Peyer's patch (tissue), 4 donors: Measurements from ENCODE around the gene SEL1L3. TPM values are rescaled to one million over a fixed set of nuclear protein-coding genes. Genes with fewer than 3 reads are reported as not detected.

ENCODE experiments used
- DNase-seq, 3 donors: peaks; one replicate each; pipeline ENCODE4 v3.0.0-alpha.2; 2017 to 2019
- H3K27ac ChIP-seq, 4 donors: fragments of 200-600 bp; sonication (generic); one replicate each; pipeline ENCODE4 v1.5.1; 2016 to 2019
- H3K27me3 ChIP-seq, 2 donors: fragments of 200-600 bp; sonication (generic); one replicate each; pipeline ENCODE4 v1.5.1; 2019
- H3K36me3 ChIP-seq, 3 donors: fragments of 200-600 bp; sonication (generic); one replicate each; pipeline ENCODE4 v1.5.1; 2016 to 2019
- H3K4me1 ChIP-seq, 4 donors: fragments of 200-600 bp; sonication (generic); one replicate each; pipeline ENCODE4 v1.5.1; 2016 to 2019
- H3K4me3 ChIP-seq, 4 donors: fragments of 200-600 bp; sonication (generic); 1 replicate in 3 of 4; 2 replicates in 1 of 4; pipeline ENCODE4 v1.5.1; 2016 to 2019; ENCODE audit warnings: mild to moderate bottlenecking in 1 of 4
- H3K9me3 ChIP-seq, 4 donors: fragments of 200-600 bp; sonication (generic); one replicate each; pipeline ENCODE4 v1.5.1; 2016 to 2019; ENCODE audit warnings: mild to moderate bottlenecking in 1 of 4
- POLR2A ChIP-seq, 2 donors: fragments of 450-650 bp; IDR thresholded peaks; one replicate each; pipeline ENCODE4 v1.5.1; 2017; ENCODE audit warnings: antibody characterized with exemption in 2 of 2, mild to moderate bottlenecking in 2 of 2, moderate library complexity in 2 of 2
- total RNA-seq, 4 donors: library from RNA; depleted of rRNA; stranded (reverse); fragments of >200 nt; gene quantifications; one replicate each; pipeline ENCODE4 v1.1.0, GENCODE V29; 2016
- TF ChIP-seq, protein P1 (sequence below), 6 experiments: fragments of 450-650 bp in 4 of 6; fragments of 200-600 bp in 2 of 6; sonication (generic) in 1 of 6; IDR thresholded peaks; one replicate each; pipeline ENCODE4 v1.5.1; 2017 to 2019; ENCODE audit warnings: antibody characterized with exemption in 6 of 6, mild to moderate bottlenecking in 3 of 6, moderate library complexity in 1 of 6

SEL1L3 gene
- total RNA-seq, 4 donors from 2014 or later, result 91.4 to 194 (median 134) TPM

GRCh38 chr4:25857403-25857802 lies 5.4 kb downstream of the SEL1L3 start:
- no peaks in the 10 kb centered on the region for H3K9me3 ChIP-seq
- peaks cover 7 to 50% (median 27%) of the 10 kb centered on the region in 4 donors for H3K4me1 ChIP-seq
- no peak for TF ChIP-seq POLR2A (IDR thresholded peaks at IDR 0.05)
- TF ChIP-seq, protein P1, sequence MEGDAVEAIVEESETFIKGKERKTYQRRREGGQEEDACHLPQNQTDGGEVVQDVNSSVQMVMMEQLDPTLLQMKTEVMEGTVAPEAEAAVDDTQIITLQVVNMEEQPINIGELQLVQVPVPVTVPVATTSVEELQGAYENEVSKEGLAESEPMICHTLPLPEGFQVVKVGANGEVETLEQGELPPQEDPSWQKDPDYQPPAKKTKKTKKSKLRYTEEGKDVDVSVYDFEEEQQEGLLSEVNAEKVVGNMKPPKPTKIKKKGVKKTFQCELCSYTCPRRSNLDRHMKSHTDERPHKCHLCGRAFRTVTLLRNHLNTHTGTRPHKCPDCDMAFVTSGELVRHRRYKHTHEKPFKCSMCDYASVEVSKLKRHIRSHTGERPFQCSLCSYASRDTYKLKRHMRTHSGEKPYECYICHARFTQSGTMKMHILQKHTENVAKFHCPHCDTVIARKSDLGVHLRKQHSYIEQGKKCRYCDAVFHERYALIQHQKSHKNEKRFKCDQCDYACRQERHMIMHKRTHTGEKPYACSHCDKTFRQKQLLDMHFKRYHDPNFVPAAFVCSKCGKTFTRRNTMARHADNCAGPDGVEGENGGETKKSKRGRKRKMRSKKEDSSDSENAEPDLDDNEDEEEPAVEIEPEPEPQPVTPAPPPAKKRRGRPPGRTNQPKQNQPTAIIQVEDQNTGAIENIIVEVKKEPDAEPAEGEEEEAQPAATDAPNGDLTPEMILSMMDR (IDR thresholded peaks at IDR 0.05), result no peak
- DNase-seq, result no peak
- peak overlapping the region in 1 of 4 donors; percentile 38 for H3K27ac ChIP-seq
- no peaks in the 10 kb centered on the region for H3K36me3 ChIP-seq
- no peaks in the 10 kb centered on the region for H3K27me3 ChIP-seq
- no peak overlapping the region for H3K4me3 ChIP-seq

DNA sequence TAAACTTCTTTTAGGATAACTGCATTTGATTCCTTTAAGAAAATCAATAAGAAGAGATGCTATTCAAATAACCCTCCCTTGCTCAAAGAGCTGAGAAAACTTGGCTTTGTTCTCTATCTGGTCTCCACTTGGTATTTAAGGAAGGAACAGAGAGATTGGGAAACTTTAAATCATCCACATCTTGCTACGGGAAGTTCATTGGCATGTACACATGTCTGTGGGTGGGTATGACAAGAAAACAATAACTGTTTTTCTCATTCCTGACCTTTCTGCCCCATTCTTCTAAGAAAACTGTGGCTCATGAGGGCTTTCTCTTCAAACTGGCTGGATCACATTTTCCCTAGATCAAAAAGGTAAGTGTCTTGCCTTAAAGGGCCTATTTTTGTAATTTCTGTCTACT lies 6.0 kb downstream of the SEL1L3 start:
- Histone ChIP-seq H3K4me1 (peaks cover 7 to 49% (median 27%) of the 10 kb centered on the region in 4 donors), H3K4me3 (no peak overlapping the region), H3K27me3 (no peaks in the 10 kb centered on the region), H3K9me3 (no peaks in the 10 kb centered on the region), H3K27ac (peak overlapping the region in 2 of 4 donors; percentile 34 to 38), H3K36me3 (no peaks in the 10 kb centered on the region)
- TF ChIP-seq, protein P1 (IDR thresholded peaks at IDR 0.05), result no peak
- TF ChIP-seq POLR2A (IDR thresholded peaks at IDR 0.05), result no peak
- no peak for DNase-seq

DNA sequence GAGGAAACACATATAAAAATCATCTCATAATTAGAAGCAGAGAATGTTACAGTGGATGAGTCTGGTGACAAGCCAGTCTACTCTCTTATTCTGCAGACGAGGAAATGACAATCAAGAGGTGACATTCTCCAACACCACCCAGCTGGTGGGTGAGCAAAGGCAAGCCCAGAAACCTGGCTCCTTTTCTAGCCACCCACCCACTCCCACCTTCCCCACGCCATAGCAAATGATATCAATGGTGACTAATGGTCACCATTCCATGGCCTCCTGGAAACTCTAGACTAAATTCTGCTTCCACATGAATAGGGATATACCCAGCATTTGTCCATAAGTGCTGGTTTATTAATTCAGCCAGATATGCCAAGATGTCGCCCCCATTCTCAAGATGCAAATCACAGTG lies 10.7 kb downstream of the SEL1L3 start:
- TF ChIP-seq, protein P1 (IDR thresholded peaks at IDR 0.05), result no peak
- TF ChIP-seq POLR2A (IDR thresholded peaks at IDR 0.05), result no peak
- Histone ChIP-seq H3K9me3 (no peaks in the 10 kb centered on the region), H3K36me3 (peaks cover 0 to 3% (median 0%) of the 10 kb centered on the region in 3 donors), H3K27me3 (no peaks in the 10 kb centered on the region), H3K27ac (no peak overlapping the region), H3K4me3 (no peak overlapping the region), H3K4me1 (peaks cover 4 to 28% (median 12%) of the 10 kb centered on the region in 4 donors)
- DNase-seq, result no peak

- Histone ChIP-seq H3K27ac (no peak overlapping the region), H3K4me1 (peaks cover 4 to 29% (median 8%) of the 10 kb centered on the region in 4 donors), H3K36me3 (peaks cover 0 to 8% (median 3%) of the 10 kb centered on the region in 3 donors), H3K9me3 (no peaks in the 10 kb centered on the region), H3K27me3 (no peaks in the 10 kb centered on the region), H3K4me3 (no peak overlapping the region)
- TF ChIP-seq POLR2A (IDR thresholded peaks at IDR 0.05), result no peak
- TF ChIP-seq, protein P1 (IDR thresholded peaks at IDR 0.05), result no peak
- no peak for DNase-seq
These were observed 15.5 kb downstream of the SEL1L3 start for GRCh38 chr4:25847329-25847728.

- H3K9me3 ChIP-seq, result no peaks in the 10 kb centered on the region
- TF ChIP-seq, protein P1 (IDR thresholded peaks at IDR 0.05), result no peak
- no peak overlapping the region for H3K4me3 ChIP-seq
- H3K27ac ChIP-seq, result no peak overlapping the region
- H3K27me3 ChIP-seq, result no peaks in the 10 kb centered on the region
- peaks cover 4 to 29% (median 8%) of the 10 kb centered on the region in 4 donors for H3K4me1 ChIP-seq
- peaks cover 0 to 8% (median 3%) of the 10 kb centered on the region in 3 donors for H3K36me3 ChIP-seq
- DNase-seq, result no peak
These were observed 16.7 kb downstream of the SEL1L3 start for GRCh38 chr4:25845841-25846653.
